GM12892 (cell line): Measurements from ENCODE around the gene ZNF282.
"Not testable (repeated sequence)": the region's sequence is repeated elsewhere in the genome, so short reads cannot be mapped to it uniquely, and the experiment has no call there.

Experiments
- DNase-seq: peaks from one replicate; pipeline ENCODE4 v3.0.0; 2011; ENCODE audit not compliant: insufficient read length
- FAIRE-seq: peaks from 2 replicates; lab custom pipeline; 2011; peaks lifted over from hg19 to GRCh38; lab: Jason Lieb, UNC
- POLR2A ChIP-seq: IDR thresholded peaks from 2 replicates; pipeline ENCODE4 v1.6.1; 2011; ENCODE audit warnings: low read depth, low read length, control low read depth
- POLR2AphosphoS5 ChIP-seq: IDR thresholded peaks from 2 replicates; pipeline ENCODE4 v1.6.1; 2011; ENCODE audit warnings: low read depth, low read length, control low read depth
- TAF1 ChIP-seq: IDR thresholded peaks from 2 replicates; pipeline ENCODE4 v1.6.1; 2011; ENCODE audit warnings: low read depth, mild to moderate bottlenecking, control low read depth, low read length, borderline replicate concordance

Gene ZNF282

GRCh38 chr7:149229526-149229925, 34.2 kb downstream of the ZNF282 start:
- FAIRE-seq (no peak), DNase-seq (no peak)
- no peak for TF ChIP-seq POLR2AphosphoS5

DNA sequence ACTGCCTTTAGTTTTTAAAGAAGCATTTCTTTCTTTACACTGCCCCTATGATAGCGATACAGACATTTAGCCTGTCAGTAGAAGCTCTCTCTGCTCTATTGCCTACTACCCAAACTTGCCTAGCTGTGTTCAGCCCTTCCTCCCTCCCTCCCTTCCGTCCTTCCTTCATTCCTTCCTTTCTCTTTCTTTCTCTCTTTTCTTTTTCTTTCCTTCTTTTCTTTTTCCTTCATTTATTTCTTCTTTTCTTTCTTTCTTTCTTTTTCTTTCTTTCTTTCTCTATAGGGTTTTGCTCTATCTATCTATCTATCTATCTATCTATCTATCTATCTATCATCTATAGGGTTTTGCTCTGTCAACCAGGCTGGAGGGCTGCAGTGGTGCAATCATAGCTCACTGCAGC, 37.0 kb downstream of the ZNF282 start:
- FAIRE-seq (no peak), DNase-seq (no peak)
- TF ChIP-seq POLR2AphosphoS5, result no peak
- TF ChIP-seq POLR2A, result no peak
- no peak for TF ChIP-seq TAF1

DNA sequence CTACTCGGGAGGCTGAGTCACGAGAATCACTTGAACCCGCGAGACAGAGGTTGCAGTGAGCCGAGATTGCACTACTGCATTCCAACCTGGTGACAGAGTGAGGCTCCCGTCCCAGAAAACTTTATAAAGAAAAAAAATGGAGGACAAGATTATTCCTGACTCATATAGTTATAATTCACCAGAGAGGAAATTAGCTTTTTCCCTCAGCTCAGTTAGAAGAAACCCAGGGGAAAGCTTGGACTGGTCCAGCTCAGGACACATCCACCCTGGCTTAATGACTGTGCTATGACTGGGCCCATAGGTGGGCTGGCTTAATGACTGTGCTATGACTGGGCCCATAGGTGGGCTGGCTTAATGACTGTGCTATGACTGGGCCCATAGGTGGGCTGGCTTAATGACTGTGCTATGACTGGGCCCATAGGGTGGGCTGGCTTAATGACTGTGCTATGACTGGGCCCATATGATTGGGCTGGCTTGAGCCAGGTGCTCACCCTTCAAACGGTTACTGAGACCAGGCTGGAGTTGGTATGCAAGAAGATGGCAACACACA, 38.4 kb downstream of the ZNF282 start:
- DNase-seq, FAIRE-seq: not testable (repeated sequence)

- no peak for FAIRE-seq
- TF ChIP-seq POLR2A, result no peak
- no peak for DNase-seq
Measured at GRCh38 chr7:149237502-149237901, 42.2 kb downstream of the ZNF282 start.

DNA sequence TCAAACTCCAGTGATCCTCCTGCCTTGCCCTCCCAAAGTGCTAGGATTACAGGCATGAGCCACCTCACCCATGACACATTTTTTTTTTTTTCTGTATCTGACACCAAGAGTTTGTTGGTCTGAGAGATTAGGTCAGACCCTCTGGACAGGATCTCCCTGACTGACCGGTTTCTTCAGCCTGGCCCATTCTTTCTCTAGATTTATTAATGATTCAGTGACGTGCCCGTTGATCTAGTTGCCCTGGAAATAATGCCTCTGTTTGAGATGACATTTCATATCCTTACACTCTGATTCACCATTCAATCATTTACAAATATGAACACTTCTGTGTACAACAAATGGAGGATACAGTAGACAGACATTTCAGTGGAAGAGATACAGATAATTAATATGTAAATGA, 42.7 kb downstream of the ZNF282 start:
- FAIRE-seq (no peak), DNase-seq (no peak)
- TF ChIP-seq POLR2AphosphoS5, result no peak
- no peak for TF ChIP-seq POLR2A
- no peak for TF ChIP-seq TAF1

DNA sequence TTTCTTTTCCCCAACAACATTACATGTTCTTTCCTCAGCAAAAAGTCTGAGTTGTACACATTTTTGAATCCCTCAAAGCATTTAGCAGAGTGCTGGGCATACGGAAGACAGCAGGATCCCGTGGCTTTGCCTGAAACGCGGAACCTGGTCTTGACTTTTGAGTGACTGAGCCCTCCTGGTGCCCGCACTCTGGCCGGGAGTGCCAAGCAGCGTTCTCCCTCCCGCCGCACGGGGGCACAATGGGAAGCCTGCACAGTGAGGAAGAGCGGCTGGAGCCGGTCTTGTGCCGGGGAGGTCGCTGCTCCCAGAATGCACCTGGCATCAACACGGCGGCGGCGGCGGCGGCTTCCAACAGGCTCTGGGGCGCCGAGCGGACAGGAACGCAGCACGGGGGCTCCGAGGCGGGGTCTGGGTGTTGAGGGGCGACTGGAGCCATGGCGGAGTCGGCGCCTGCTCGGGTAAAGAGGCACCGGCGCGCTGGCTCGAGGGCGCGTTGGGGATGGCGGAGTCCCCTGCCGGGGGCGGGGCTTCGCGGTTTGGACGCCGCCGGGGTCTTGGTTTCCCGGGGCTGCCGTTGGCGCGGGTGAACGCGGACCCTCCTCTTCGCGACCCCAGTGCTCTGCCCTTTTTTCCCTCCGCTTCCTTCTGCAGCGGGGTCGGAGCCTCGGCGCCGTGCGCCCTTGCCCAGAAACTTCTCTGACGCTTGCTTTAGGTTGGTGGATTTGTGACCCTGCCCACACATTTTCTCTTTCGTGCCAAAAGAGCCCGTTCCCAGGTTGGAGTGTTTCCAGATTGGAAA, 44.2 kb downstream of the ZNF282 start, which contains the start of gene ZNF212:
Gene ZNF212, plus strand, starts transcription at position 307 of the 799 bp plus-strand sequence. Its CDS starts 128 bp downstream, at position 435.
- TF ChIP-seq TAF1 (0 out of 2 replicates have a peak, but pooled peaks have one; percentile 27), POLR2A (peak; percentile 42; the same call in 1 of the 2 replicates), POLR2AphosphoS5 (no peak)
- DNase-seq (peak; percentile 95), FAIRE-seq (peak; percentile 91)

GRCh38 chr7:149240637-149241036, 45.3 kb downstream of the ZNF282 start:
- no peak for FAIRE-seq
- no peak for DNase-seq
- TF ChIP-seq POLR2AphosphoS5, result no peak

DNA sequence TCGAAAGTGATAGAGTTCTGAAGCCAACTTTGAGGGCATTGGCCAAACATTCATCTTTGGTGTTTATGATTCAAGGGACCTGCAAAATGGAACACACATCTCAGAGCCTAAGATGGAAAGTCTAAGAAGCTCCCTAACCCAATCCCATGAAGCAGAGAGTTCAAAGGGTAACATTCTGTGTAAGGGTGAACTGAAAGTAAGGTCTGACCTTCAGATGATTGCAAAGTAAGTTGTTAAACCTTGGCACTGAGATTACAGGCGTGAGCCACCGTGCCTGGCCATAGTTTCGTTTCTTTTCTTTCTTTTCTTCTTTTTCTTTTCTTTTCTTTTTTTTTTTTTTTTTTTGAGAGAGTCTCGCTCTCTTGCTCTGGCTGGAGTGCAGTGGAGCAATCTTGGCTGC, 46.4 kb downstream of the ZNF282 start:
- TF ChIP-seq POLR2A (no peak), POLR2AphosphoS5 (no peak), TAF1 (no peak)
- FAIRE-seq, result no peak
- DNase-seq, result no peak

- no peak for DNase-seq
- no peak for TF ChIP-seq POLR2A
- TF ChIP-seq TAF1, result no peak
- no peak for TF ChIP-seq POLR2AphosphoS5
- no peak for FAIRE-seq
Measured at GRCh38 chr7:149245244-149245643, 49.9 kb downstream of the ZNF282 start.

DNA sequence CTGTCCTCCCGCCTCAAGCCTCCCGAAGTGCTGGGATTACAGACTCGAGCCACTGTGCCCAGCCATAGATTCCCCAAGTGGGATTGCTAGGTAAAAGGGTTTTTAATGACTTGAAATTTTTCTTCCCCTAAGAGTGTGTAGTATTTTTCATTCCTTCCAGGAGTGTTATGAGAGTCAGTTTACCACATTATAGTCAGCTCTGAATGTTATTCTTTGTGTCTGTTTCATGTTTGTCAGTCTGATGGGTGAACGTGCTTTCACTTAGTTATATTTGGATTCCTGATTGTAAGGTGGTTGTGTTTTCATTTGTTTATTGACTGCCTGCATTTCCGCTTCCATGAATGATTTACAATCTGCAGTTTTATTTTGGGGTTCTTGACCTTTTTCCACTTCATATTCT, 50.4 kb downstream of the ZNF282 start:
- no peak for FAIRE-seq
- DNase-seq, result no peak
- TF ChIP-seq TAF1 (no peak), POLR2AphosphoS5 (no peak), POLR2A (no peak)

- DNase-seq (no peak), FAIRE-seq (peak; percentile 30)
- TF ChIP-seq POLR2AphosphoS5, result no peak
- no peak for TF ChIP-seq TAF1
- no peak for TF ChIP-seq POLR2A
Measured at GRCh38 chr7:149248777-149249176, 53.4 kb downstream of the ZNF282 start.

DNA sequence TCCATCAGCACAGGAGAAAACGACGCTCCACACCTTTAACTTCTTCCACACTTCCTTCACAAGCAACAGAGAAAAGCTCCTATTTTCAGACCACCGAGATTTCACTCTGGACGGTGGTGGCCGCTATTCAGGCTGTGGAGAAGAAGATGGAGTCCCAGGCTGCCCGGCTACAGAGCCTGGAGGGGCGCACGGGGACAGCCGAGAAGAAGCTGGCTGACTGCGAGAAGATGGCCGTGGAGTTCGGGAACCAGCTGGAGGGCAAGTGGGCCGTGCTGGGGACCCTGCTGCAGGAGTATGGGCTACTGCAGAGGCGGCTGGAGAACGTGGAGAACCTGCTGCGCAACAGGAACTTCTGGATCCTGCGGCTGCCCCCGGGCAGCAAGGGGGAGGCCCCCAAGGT, 54.8 kb downstream of the ZNF282 start:
- not testable (repeated sequence) for FAIRE-seq, DNase-seq

DNA sequence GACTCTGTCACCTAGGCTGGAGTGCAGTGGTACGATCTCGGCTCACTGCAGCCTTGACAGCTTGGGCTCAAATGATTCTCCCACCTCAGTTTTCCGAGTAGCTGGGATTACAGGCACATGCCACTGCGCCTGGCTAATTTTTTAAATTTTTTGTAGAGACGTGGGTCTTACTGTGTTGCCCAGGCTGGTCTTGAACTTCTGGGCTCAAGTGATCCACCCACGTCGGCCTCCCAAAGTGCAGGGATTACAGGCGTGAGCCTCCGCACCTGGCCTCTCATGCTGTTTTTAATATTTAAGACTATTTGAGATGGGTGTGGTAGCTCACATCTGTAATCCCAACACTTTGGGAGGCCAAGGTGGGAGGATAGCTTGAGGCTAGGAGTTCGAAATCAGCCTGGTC, 56.2 kb downstream of the ZNF282 start:
- FAIRE-seq, DNase-seq: not testable (repeated sequence)
